ENCODE data around the gene UPK3A.

DNA sequence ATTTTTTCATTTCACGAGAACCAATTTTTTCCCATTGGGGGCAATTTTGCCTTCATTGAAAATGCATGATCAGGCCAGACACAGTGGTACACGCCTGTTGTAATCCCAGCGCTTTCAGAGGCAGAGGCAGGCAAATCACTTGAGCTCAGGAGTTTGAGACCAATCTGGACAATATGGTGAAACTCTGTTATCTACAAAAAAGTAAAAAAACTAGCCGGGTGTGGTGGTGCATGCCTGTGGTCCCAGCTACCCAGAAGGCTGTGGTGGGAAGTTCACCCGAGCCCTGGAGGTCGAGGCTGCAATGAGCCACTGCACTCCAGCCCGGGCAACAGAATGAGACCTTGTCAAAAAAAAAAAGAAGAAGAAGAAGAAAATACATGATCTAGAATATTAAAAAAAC is 19.2 kb upstream of the UPK3A start:
- TF ChIP-seq ESRRA (IDR thresholded peaks at IDR 0.05; ENCODE audit: low read length) (no peak), HCFC1 (IDR thresholded peaks at IDR 0.05; ENCODE audit: low read length) (no peak), EGR1 (IDR thresholded peaks at IDR 0.05; ENCODE audit: borderline replicate concordance in 1 of 2, low read depth in 2 of 2, low read length in 2 of 2) (no peak), SMC3 (IDR thresholded peaks at IDR 0.05; ENCODE audit: borderline replicate concordance, low read length) (no peak), EP300 (IDR thresholded peaks at IDR 0.05; ENCODE audit: borderline replicate concordance in 1 of 2, control insufficient read depth in 1 of 2, low read depth in 2 of 2, low read length in 2 of 2) (no peak), CHD2 (IDR thresholded peaks at IDR 0.05; ENCODE audit: borderline replicate concordance, low read depth, low read length) (no peak), JUND (IDR thresholded peaks at IDR 0.05; ENCODE audit: low read depth, low read length) (no peak), YY1 (IDR thresholded peaks at IDR 0.05; ENCODE audit: low read depth, low read length) (no peak), HDAC6 (IDR thresholded peaks at IDR 0.05; ENCODE audit: unreplicated experiment) (no peak), SUZ12 (IDR thresholded peaks at IDR 0.05; ENCODE audit: unreplicated experiment) (no peak)
- TF ChIP-seq, protein P1, sequence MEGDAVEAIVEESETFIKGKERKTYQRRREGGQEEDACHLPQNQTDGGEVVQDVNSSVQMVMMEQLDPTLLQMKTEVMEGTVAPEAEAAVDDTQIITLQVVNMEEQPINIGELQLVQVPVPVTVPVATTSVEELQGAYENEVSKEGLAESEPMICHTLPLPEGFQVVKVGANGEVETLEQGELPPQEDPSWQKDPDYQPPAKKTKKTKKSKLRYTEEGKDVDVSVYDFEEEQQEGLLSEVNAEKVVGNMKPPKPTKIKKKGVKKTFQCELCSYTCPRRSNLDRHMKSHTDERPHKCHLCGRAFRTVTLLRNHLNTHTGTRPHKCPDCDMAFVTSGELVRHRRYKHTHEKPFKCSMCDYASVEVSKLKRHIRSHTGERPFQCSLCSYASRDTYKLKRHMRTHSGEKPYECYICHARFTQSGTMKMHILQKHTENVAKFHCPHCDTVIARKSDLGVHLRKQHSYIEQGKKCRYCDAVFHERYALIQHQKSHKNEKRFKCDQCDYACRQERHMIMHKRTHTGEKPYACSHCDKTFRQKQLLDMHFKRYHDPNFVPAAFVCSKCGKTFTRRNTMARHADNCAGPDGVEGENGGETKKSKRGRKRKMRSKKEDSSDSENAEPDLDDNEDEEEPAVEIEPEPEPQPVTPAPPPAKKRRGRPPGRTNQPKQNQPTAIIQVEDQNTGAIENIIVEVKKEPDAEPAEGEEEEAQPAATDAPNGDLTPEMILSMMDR (IDR thresholded peaks at IDR 0.05 in 2 of 3, conservative IDR thresholded peaks at IDR 0.05 in 1 of 3; ENCODE audit: control insufficient read depth in 2 of 3, extremely low read depth in 1 of 3, insufficient read depth in 1 of 3, low read depth in 3 of 3, low read length in 3 of 3), result no peak
- TF ChIP-seq, protein P2, sequence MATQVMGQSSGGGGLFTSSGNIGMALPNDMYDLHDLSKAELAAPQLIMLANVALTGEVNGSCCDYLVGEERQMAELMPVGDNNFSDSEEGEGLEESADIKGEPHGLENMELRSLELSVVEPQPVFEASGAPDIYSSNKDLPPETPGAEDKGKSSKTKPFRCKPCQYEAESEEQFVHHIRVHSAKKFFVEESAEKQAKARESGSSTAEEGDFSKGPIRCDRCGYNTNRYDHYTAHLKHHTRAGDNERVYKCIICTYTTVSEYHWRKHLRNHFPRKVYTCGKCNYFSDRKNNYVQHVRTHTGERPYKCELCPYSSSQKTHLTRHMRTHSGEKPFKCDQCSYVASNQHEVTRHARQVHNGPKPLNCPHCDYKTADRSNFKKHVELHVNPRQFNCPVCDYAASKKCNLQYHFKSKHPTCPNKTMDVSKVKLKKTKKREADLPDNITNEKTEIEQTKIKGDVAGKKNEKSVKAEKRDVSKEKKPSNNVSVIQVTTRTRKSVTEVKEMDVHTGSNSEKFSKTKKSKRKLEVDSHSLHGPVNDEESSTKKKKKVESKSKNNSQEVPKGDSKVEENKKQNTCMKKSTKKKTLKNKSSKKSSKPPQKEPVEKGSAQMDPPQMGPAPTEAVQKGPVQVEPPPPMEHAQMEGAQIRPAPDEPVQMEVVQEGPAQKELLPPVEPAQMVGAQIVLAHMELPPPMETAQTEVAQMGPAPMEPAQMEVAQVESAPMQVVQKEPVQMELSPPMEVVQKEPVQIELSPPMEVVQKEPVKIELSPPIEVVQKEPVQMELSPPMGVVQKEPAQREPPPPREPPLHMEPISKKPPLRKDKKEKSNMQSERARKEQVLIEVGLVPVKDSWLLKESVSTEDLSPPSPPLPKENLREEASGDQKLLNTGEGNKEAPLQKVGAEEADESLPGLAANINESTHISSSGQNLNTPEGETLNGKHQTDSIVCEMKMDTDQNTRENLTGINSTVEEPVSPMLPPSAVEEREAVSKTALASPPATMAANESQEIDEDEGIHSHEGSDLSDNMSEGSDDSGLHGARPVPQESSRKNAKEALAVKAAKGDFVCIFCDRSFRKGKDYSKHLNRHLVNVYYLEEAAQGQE (IDR thresholded peaks at IDR 0.05; ENCODE audit: low read depth, low read length), result no peak
